ENCODE data around the gene ECE1.
A peak's percentile ranks its signal among the peaks of the same experiment; 100 is the strongest.
"Not testable (repeated sequence)": the region's sequence is repeated elsewhere in the genome, so short reads cannot be mapped to it uniquely, and the experiment has no call there.

Gene ECE1

DNA sequence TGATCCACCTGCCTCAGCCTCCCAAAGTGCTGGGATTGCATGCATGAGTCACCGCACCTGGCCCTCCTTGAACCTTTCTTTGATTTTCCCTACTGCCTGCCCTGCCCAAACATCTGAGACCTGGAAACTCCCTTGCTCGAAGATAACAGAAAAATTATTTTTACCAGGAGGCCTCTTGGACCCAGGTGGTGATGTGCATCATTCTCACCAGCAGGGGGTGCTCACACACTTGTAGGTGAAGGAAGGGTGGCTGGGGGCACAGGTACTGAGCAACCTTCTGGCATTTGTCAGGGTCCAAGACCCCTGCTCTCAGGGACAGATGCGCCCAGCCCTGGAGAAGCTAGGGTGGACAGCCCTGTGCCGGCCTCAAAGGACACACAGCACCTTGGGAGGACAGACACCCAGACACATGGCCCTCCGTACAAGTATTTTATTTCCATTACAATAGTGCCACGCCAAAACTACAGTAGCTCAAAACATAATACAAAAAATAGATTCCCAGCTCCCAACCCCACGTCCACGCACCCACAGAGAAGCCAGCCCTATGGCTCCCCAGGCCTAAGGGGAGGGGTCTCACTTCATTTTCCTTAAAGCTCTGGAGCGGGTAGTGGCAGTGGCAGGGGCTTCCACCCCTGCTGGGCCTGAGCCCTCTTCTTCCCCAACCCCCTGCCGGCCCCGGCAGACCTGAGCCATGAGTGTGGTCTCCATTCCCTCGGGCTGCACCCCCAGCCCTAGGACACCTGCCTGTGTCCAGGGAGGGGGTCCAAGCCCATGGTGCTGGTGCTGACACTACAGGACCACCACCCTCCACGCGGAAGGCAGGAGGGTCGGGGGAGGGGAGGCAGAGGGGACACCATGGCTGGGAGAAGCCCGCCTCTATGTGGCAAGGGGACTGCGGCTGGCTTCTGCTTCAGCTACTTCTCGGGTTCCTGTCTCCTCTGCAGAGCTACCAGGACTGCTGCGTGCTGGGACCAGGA is 73.1 kb downstream of the ECE1 start:
- in situ Hi-C loops (cut with HindIII; ENCODE audit: low sequenced_read_pairs): no loop called here

DNA sequence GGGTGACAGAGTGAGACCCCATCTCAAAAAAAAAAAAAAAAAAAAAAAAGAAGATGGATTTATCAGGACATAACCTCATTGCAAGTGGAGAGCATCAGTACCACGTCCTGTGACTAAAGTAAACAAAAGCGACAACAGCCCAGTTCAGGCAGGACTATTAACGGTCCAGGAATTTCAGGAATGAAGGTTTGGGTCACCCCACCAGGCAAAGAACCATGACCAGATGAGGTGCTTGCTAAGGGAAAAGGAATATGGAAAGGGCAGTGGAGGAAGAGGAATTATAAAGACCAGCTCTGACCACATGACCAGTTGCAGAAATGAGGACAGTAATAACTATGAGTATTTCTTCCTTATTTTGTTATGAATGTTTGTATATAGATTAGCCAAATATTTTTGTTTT is 78.1 kb downstream of the ECE1 start:
- no peak for DNase-seq (ENCODE audit: low read depth, low spot score)
- H3K4me3 ChIP-seq (ENCODE audit: low read depth, low read length): no peak overlapping the region
- in situ Hi-C loops (cut with HindIII; ENCODE audit: low sequenced_read_pairs): no loop called here
- TF ChIP-seq, protein P1, sequence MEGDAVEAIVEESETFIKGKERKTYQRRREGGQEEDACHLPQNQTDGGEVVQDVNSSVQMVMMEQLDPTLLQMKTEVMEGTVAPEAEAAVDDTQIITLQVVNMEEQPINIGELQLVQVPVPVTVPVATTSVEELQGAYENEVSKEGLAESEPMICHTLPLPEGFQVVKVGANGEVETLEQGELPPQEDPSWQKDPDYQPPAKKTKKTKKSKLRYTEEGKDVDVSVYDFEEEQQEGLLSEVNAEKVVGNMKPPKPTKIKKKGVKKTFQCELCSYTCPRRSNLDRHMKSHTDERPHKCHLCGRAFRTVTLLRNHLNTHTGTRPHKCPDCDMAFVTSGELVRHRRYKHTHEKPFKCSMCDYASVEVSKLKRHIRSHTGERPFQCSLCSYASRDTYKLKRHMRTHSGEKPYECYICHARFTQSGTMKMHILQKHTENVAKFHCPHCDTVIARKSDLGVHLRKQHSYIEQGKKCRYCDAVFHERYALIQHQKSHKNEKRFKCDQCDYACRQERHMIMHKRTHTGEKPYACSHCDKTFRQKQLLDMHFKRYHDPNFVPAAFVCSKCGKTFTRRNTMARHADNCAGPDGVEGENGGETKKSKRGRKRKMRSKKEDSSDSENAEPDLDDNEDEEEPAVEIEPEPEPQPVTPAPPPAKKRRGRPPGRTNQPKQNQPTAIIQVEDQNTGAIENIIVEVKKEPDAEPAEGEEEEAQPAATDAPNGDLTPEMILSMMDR (IDR thresholded peaks at IDR 0.05; ENCODE audit: low read depth, low read length): no peak

More for the DNA sequence above, 73.1 kb downstream of the ECE1 start:
- H3K4me3 ChIP-seq (ENCODE audit: low read depth, low read length): no peak overlapping the region
- TF ChIP-seq, protein P1 (IDR thresholded peaks at IDR 0.05; ENCODE audit: low read depth, low read length): peak; percentile 83
- DNase-seq (ENCODE audit: low read depth, low spot score): peak; percentile 35

DNA sequence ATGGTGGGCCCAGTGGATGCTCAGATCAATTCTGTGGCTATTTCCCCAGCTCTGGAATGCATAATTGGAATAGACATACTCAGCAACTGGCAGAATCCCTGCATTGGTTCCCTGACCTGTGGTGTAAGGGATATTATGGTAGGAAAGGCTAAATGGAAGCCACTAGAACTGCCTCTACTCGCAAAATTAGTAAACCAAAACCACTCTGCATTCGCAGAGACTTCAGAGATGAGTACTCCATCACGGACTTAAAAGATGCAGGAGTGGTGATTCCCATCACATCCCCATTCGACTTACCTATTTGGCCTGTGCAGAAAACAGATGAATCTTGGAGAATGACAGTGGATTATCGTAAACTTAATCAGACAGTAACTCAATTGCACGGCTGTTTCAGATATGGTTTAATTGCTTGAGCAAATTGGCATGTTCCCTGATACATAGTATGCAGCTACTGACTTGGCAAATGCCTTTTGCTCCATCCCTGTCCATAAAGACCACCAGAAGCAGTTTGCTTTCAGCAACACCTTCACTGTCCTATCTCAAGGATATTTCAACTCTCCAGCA is 82.0 kb downstream of the ECE1 start:
- DNase-seq (ENCODE audit: low read depth, low spot score); in situ Hi-C loops (cut with HindIII; ENCODE audit: low sequenced_read_pairs); H3K4me3 ChIP-seq (ENCODE audit: low read depth, low read length): not testable (repeated sequence)

DNA sequence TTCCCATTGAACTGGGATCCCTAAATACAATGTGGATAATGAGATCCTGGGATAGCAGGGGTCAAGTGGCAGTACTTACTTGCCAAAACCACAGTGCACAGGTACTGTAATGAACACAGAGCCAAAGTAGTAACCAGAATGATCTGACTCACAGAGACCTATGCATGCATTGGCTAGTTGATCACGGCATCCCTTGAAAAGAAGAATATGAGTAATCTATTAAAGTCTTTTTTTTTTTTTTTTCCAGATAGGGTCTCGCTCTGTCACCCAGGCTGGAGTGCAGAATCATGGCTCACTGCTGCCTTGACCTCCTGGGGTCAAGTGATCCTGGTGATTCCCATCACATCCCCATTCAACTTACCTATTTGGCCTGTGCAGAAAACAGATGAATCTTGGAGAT is 84.1 kb downstream of the ECE1 start:
- H3K4me3 ChIP-seq (ENCODE audit: low read depth, low read length): no peak overlapping the region
- no peak for DNase-seq (ENCODE audit: low read depth, low spot score)
- in situ Hi-C loops (cut with HindIII; ENCODE audit: low sequenced_read_pairs): no loop called here
- TF ChIP-seq, protein P1 (IDR thresholded peaks at IDR 0.05; ENCODE audit: low read depth, low read length): no peak

DNA sequence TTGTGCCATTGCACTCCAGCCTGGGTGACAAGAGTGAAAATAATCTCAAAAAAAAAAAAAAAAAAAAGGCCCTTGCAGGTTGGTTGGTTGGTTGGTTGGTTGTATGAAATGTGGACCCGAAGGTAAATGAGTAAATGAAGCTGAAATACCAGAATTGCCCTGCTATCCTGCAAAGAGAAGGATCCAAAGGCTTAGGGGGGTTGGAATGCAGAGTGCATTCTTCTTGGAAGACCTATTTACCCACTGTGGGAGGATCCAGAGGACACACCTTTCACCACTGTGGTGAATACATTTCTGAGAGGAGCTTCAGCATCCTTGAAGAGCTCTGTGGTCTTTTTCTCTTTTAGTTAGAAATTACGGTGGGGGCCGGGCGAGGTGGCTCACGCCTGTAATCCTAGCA is 84.8 kb downstream of the ECE1 start:
- no peak for DNase-seq (ENCODE audit: low read depth, low spot score)
- in situ Hi-C loops (cut with HindIII; ENCODE audit: low sequenced_read_pairs): no loop called here
- TF ChIP-seq, protein P1 (IDR thresholded peaks at IDR 0.05; ENCODE audit: low read depth, low read length): no peak
- no peak overlapping the region for H3K4me3 ChIP-seq (ENCODE audit: low read depth, low read length)

DNA sequence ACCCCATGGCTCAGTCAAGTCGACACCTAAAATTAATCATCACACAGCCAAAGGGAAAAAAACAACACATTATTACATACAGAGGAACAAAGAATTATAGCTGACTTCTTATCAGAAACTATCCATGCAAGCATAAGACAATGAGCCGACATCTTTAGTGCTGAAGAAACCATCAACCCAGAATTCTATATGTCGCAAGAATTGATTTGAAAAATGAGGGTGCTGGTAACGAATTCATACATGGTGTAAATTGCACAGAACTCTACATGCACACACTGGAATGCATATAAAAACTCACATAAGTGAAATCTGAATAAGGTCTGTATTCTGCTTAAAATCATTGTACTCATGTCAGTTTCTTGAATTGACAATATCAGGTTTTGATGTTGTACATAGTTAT is 88.6 kb downstream of the ECE1 start:
- in situ Hi-C loops (cut with HindIII; ENCODE audit: low sequenced_read_pairs): no loop called here
- H3K4me3 ChIP-seq (ENCODE audit: low read depth, low read length): no peak overlapping the region
- DNase-seq (ENCODE audit: low read depth, low spot score): no peak
- TF ChIP-seq, protein P1 (IDR thresholded peaks at IDR 0.05; ENCODE audit: low read depth, low read length): no peak

DNA sequence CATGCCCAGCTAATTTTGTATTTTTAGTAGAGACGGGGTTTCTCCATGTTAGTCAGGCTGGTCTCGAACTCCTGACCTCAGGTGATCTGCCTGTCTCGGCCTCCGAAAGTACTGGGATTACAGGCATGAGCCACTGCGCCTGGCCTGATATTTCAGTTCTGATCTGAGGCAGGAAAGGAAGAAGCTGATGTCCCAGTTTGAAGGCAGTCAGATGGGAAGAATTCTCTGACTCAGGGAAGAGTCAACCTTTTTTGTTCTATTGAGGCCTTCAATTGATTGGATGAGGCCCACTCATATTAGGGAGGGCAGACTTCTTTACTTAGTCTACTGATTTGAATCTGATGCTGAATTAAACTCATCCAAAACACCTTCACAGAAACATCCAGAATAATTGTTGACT is 89.0 kb downstream of the ECE1 start:
- in situ Hi-C loops (cut with HindIII; ENCODE audit: low sequenced_read_pairs); H3K4me3 ChIP-seq (ENCODE audit: low read depth, low read length); DNase-seq (ENCODE audit: low read depth, low spot score): not testable (repeated sequence)
